HEK293 (cell line): ENCODE data around the gene COL18A1.

Experiments
- CTCF ChIA-PET: fragments of 350-600 bp; formaldehyde crosslinking; extraction: SDS; loops from one replicate; lab custom pipeline; 2021; ENCODE audit warnings: antibody characterized with exemption; lab: Yijun Ruan, JAX
- POLR2A ChIA-PET: fragments of 300-600 bp; formaldehyde crosslinking; extraction: SDS; loops from one replicate; lab custom pipeline; 2020; ENCODE audit warnings: antibody characterized with exemption, inconsistent platforms; lab: Yijun Ruan, JAX
- H3K27ac ChIP-seq: fragments of 200-500 bp; sonication (Bioruptor generic); 2 replicates; pipeline ENCODE4 v1.5.1; 2014; ENCODE audit warnings: low read depth, low read length, control low read depth, inconsistent platforms; ENCODE audit errors: extremely low read depth
- H3K36me3 ChIP-seq, 2 experiments: fragments of 200-500 bp in 1 of 2; sonication (Bioruptor generic) in 1 of 2; 1 replicate in 1 of 2; 2 replicates in 1 of 2; pipeline ENCODE4 v1.5.1; 2014 to 2017; ENCODE audit warnings: inconsistent platforms in 2 of 2, low read length in 2 of 2; ENCODE audit not compliant: control insufficient read depth in 2 of 2, insufficient read depth in 1 of 2
- H3K4me1 ChIP-seq: fragments of 200-500 bp; sonication (Bioruptor generic); 2 replicates; pipeline ENCODE4 v1.5.1; 2014; ENCODE audit warnings: mild to moderate bottlenecking, low read length, inconsistent platforms; ENCODE audit not compliant: control insufficient read depth, insufficient read depth
- H3K4me3 ChIP-seq: 2 replicates; pipeline ENCODE4 v1.5.1; 2011; ENCODE audit warnings: low read depth, mild to moderate bottlenecking, control low read depth, low read length, moderate library complexity
- H3K9me3 ChIP-seq: fragments of 200-500 bp; sonication (Bioruptor generic); 2 replicates; pipeline ENCODE4 v1.5.1; 2014; ENCODE audit warnings: low read depth, low read length, inconsistent platforms; ENCODE audit not compliant: control insufficient read depth, insufficient read depth
- PBX3 ChIP-seq: sonication (generic); formaldehyde crosslinking; IDR thresholded peaks from 2 replicates; pipeline ENCODE4 v1.8.1; 2022; ENCODE audit warnings: mild to moderate bottlenecking, moderate library complexity, missing genetic modification reagents
- PRDM10 ChIP-seq: fragments of 450-650 bp; formaldehyde crosslinking; IDR thresholded peaks from 2 replicates; pipeline ENCODE4 v1.5.1; 2016; ENCODE audit warnings: missing biosample characterization, missing genetic modification characterization
- RBAK ChIP-seq: fragments of 450-650 bp; formaldehyde crosslinking; IDR thresholded peaks from 2 replicates; pipeline ENCODE4 v1.5.1; 2016; ENCODE audit warnings: missing biosample characterization, missing genetic modification characterization
- SP3 ChIP-seq: fragments of 450-650 bp; formaldehyde crosslinking; IDR thresholded peaks from 2 replicates; pipeline ENCODE4 v1.5.1; 2016; ENCODE audit warnings: missing biosample characterization, missing genetic modification characterization
- YY1 ChIP-seq: fragments of 450-650 bp; formaldehyde crosslinking; IDR thresholded peaks from 2 replicates; pipeline ENCODE4 v1.5.1; 2018; ENCODE audit warnings: missing biosample characterization, missing genetic modification characterization
- ZBTB26 ChIP-seq: fragments of 450-650 bp; formaldehyde crosslinking; optimal IDR thresholded peaks from 2 replicates; pipeline ENCODE3; 2016; ENCODE audit warnings: missing biosample characterization, mild to moderate bottlenecking, missing genetic modification characterization
- ZNF169 ChIP-seq: fragments of 450-650 bp; formaldehyde crosslinking; IDR thresholded peaks from 2 replicates; pipeline ENCODE4 v1.5.1; 2016; ENCODE audit warnings: missing biosample characterization, missing genetic modification characterization
- ZNF175 ChIP-seq: fragments of 450-650 bp; formaldehyde crosslinking; IDR thresholded peaks from 2 replicates; pipeline ENCODE4 v1.5.1; 2016; ENCODE audit warnings: missing biosample characterization, missing genetic modification characterization
- ZNF24 ChIP-seq: fragments of 450-650 bp; formaldehyde crosslinking; IDR thresholded peaks from 2 replicates; pipeline ENCODE4 v1.5.1; 2016; ENCODE audit warnings: missing biosample characterization, missing genetic modification characterization
- ZNF280C ChIP-seq: fragments of 450-650 bp; formaldehyde crosslinking; IDR thresholded peaks from 2 replicates; pipeline ENCODE4 v1.5.1; 2016; ENCODE audit warnings: missing biosample characterization, missing genetic modification characterization
- ZNF292 ChIP-seq: fragments of 450-650 bp; formaldehyde crosslinking; IDR thresholded peaks from 2 replicates; pipeline ENCODE4 v1.5.1; 2016; ENCODE audit warnings: low read depth, missing biosample characterization, missing genetic modification characterization, borderline replicate concordance
- ZNF302 ChIP-seq: fragments of 450-650 bp; formaldehyde crosslinking; IDR thresholded peaks from 2 replicates; pipeline ENCODE4 v1.5.1; 2016; ENCODE audit warnings: missing biosample characterization, missing genetic modification characterization, low read depth
- ZNF341 ChIP-seq: fragments of 450-650 bp; formaldehyde crosslinking; IDR thresholded peaks from 2 replicates; pipeline ENCODE4; 2016; ENCODE audit warnings: low read depth, missing biosample characterization, missing genetic modification characterization
- ZNF518A ChIP-seq: fragments of 450-650 bp; formaldehyde crosslinking; conservative IDR thresholded peaks from 2 replicates; pipeline ENCODE4 v1.5.1; 2016; ENCODE audit warnings: low read depth, missing biosample characterization, missing genetic modification characterization
- ZNF558 ChIP-seq: fragments of 450-650 bp; formaldehyde crosslinking; IDR thresholded peaks from 2 replicates; pipeline ENCODE4 v1.5.1; 2016; ENCODE audit warnings: missing biosample characterization, missing genetic modification characterization
- ZNF707 ChIP-seq: fragments of 450-650 bp; formaldehyde crosslinking; IDR thresholded peaks from 2 replicates; pipeline ENCODE4 v1.5.1; 2016; ENCODE audit warnings: missing biosample characterization, missing genetic modification characterization
- ZNF747 ChIP-seq: fragments of 450-650 bp; formaldehyde crosslinking; IDR thresholded peaks from 2 replicates; pipeline ENCODE4 v1.5.1; 2016; ENCODE audit warnings: missing biosample characterization, missing genetic modification characterization
- ZNF768 ChIP-seq: fragments of 450-650 bp; formaldehyde crosslinking; IDR thresholded peaks from 2 replicates; pipeline ENCODE4 v1.5.1; 2018; ENCODE audit warnings: missing biosample characterization, mild to moderate bottlenecking, missing genetic modification characterization
- ZNF791 ChIP-seq: fragments of 450-650 bp; formaldehyde crosslinking; IDR thresholded peaks from 2 replicates; pipeline ENCODE4 v1.5.1; 2016; ENCODE audit warnings: missing biosample characterization, missing genetic modification characterization
- ZNF837 ChIP-seq: fragments of 450-650 bp; formaldehyde crosslinking; IDR thresholded peaks from 2 replicates; pipeline ENCODE4 v1.5.1; 2016; ENCODE audit warnings: missing biosample characterization, missing genetic modification characterization

The COL18A1 gene

GRCh38 chr21:45541221-45542039, 136.5 kb downstream of the COL18A1 start (continued):
- no peak for TF ChIP-seq ZNF292 (tag by site-specific recombination)
- no peak for TF ChIP-seq ZNF518A (tag by site-specific recombination)
- no peak for TF ChIP-seq ZNF341 (tag by site-specific recombination)
- no peak for TF ChIP-seq ZNF302 (tag by site-specific recombination)
- no peak for TF ChIP-seq ZNF747 (tag by site-specific recombination)
- TF ChIP-seq, all 188 proteins: peak for 38

GRCh38 chr21:45542242-45542666, 137.3 kb downstream of the COL18A1 start, which contains the start of gene SLC19A1:
TSS of gene SLC19A1 (minus strand) at chr21:45542440. CDS start at chr21:45537959, 4,481 bp downstream.
- CTCF ChIA-PET, result no interaction called here
- POLR2A ChIA-PET, result no interaction called here
- 0 out of 2 replicates have a peak, but pooled peaks cover 2% of the 10 kb centered on the region for H3K4me1 ChIP-seq
- H3K4me3 ChIP-seq, result peak within 1 kb of the TSS; percentile 60
- TF ChIP-seq ZNF768 (tag by site-specific recombination) (no peak), ZNF280C (tag by site-specific recombination) (no peak), ZNF24 (tag by site-specific recombination) (no peak), ZNF837 (tag by site-specific recombination) (no peak), ZNF558 (tag by site-specific recombination) (no peak), ZNF169 (tag by site-specific recombination) (no peak), ZBTB26 (tag by site-specific recombination) (peak; percentile 4), PRDM10 (tag by site-specific recombination) (no peak), ZNF175 (tag by site-specific recombination) (no peak), SP3 (0 out of 2 replicates have a peak, but pooled peaks have one; percentile 10), PBX3 (CRISPR knock-in tag) (0 out of 2 replicates have a peak, but pooled peaks have one; percentile 46), ZNF707 (tag by site-specific recombination) (no peak), ZNF791 (tag by site-specific recombination) (no peak), YY1 (tag by site-specific recombination) (no peak), RBAK (tag by site-specific recombination) (no peak)
- peaks cover 0 to 9% of the 10 kb centered on the region in 2 experiments; a peak in 1 of 3 replicates for H3K36me3 ChIP-seq
- no peaks in the 10 kb centered on the region for H3K9me3 ChIP-seq
- peak within 1 kb of the TSS; percentile 43; the same call in 1 of the 2 replicates for H3K27ac ChIP-seq
